HepG2 (cell line): ENCODE data around the gene NUP85. TPM values are rescaled to one million over a fixed set of nuclear protein-coding genes. Genes with fewer than 3 reads are reported as not detected.

Experiments
- ATF7-NPFF ChIP-seq: sonication (generic); formaldehyde crosslinking; IDR thresholded peaks from 2 replicates; pipeline ENCODE4 v1.8.1; 2023; ENCODE audit warnings: mild to moderate bottlenecking, low read depth, missing genetic modification reagents, moderate library complexity
- DNMT3B ChIP-seq: conservative IDR thresholded peaks from 2 replicates; pipeline ENCODE4 v1.6.1; 2016; ENCODE audit warnings: missing biosample characterization, control low read depth
- EZH2 ChIP-seq: conservative IDR thresholded peaks from 2 replicates; pipeline ENCODE4 v1.6.1; 2012; ENCODE audit warnings: mild to moderate bottlenecking, low read depth, low read length, moderate library complexity
- FOXK2 ChIP-seq: fragments of 450-650 bp; IDR thresholded peaks from 2 replicates; pipeline ENCODE4 v1.6.1; 2016
- IRF2 ChIP-seq: IDR thresholded peaks from 2 replicates; pipeline ENCODE4 v1.6.1; 2018; ENCODE audit warnings: missing genetic modification reagents, missing compliant biosample characterization
- NPAS2 ChIP-seq: sonication (generic); formaldehyde crosslinking; IDR thresholded peaks from 2 replicates; pipeline ENCODE4 v1.8.0; 2022; ENCODE audit warnings: mild to moderate bottlenecking, missing genetic modification reagents, borderline replicate concordance
- RXRA ChIP-seq: sonication (generic); formaldehyde crosslinking; IDR thresholded peaks from 2 replicates; pipeline ENCODE4 v1.5.1; 2020; ENCODE audit warnings: missing genetic modification reagents
- SMAD9 ChIP-seq: sonication (generic); formaldehyde crosslinking; IDR thresholded peaks from 2 replicates; pipeline ENCODE4 v1.5.1; 2020; ENCODE audit warnings: mild to moderate bottlenecking, missing genetic modification reagents
- ZBTB44 ChIP-seq: sonication (generic); formaldehyde crosslinking; IDR thresholded peaks from 2 replicates; pipeline ENCODE4 v1.4.0; 2020; ENCODE audit warnings: missing genetic modification reagents
- ZFP1 ChIP-seq: IDR thresholded peaks from 2 replicates; pipeline ENCODE4 v1.6.1; 2016
- ZNF160 ChIP-seq: sonication (generic); formaldehyde crosslinking; IDR thresholded peaks from 2 replicates; pipeline ENCODE4 v1.8.0; 2022; ENCODE audit warnings: mild to moderate bottlenecking, inconsistent platforms, missing genetic modification reagents
- ZNF253 ChIP-seq: sonication (generic); formaldehyde crosslinking; IDR thresholded peaks from 2 replicates; pipeline ENCODE4 v1.8.0; 2022; ENCODE audit warnings: mild to moderate bottlenecking, missing genetic modification reagents, borderline replicate concordance
- ZNF589 ChIP-seq: sonication (generic); formaldehyde crosslinking; conservative IDR thresholded peaks from 2 replicates; pipeline ENCODE4 v1.8.0; 2022; ENCODE audit warnings: mild to moderate bottlenecking, moderate library complexity, missing genetic modification reagents
- ZNF781 ChIP-seq: sonication (generic); formaldehyde crosslinking; IDR thresholded peaks from 2 replicates; pipeline ENCODE4 v1.5.1; 2020; ENCODE audit warnings: borderline replicate concordance, mild to moderate bottlenecking, missing genetic modification reagents; ENCODE audit errors: not compliant biosample characterization
- polyA plus RNA-seq, 8 experiments: library from polyadenylated mRNA; depleted of rRNA in 3 of 8; stranded (reverse) in 7 of 8; unstranded in 1 of 8; fragments of >200 nt; fragmentation: Illumina TruSeq in 4 of 8; extraction: Trizol in 4 of 8; gene quantifications; 2 replicates each; pipeline versions ENCODE4 v1.2.1 to v1.2.3, GENCODE V29; 2011 to 2016; ENCODE audit warnings: low read depth in 4 of 8, missing spikeins in 1 of 8, mixed read lengths in 1 of 8; ENCODE audit not compliant: insufficient read depth in 1 of 8
- total RNA-seq, 5 experiments: library from RNA; depleted of rRNA; stranded (reverse); fragments of >200 nt; fragmentation: Illumina TruSeq; extraction: Trizol; gene quantifications; 2 replicates each; pipeline ENCODE4 v1.2.3, GENCODE V29; 2016; ENCODE audit warnings: low read depth in 1 of 5
- TF ChIP-seq, protein P1 (sequence below): sonication (generic); formaldehyde crosslinking; IDR thresholded peaks from 2 replicates; pipeline ENCODE4 v1.4.0; 2020; ENCODE audit warnings: missing genetic modification reagents
- TF ChIP-seq, protein P2 (sequence below): fragments of 450-650 bp; IDR thresholded peaks from 2 replicates; pipeline ENCODE4 v1.6.1; 2017
- TF ChIP-seq, protein P3 (sequence below): sonication (generic); formaldehyde crosslinking; IDR thresholded peaks from 2 replicates; pipeline ENCODE4 v1.8.1; 2023; ENCODE audit warnings: mild to moderate bottlenecking, missing genetic modification reagents

Gene NUP85
- total and polyA plus RNA-seq, 2 of the 13 experiments (the other 11 are each of a cell fraction or from before 2014, with no cell fraction given): 89.1 to 124 TPM

GRCh38 chr17:75182569-75183436 lies 22.7 kb upstream of the NUP85 start, which contains the start of gene SUMO2 (continued):
- TF ChIP-seq, protein P1, sequence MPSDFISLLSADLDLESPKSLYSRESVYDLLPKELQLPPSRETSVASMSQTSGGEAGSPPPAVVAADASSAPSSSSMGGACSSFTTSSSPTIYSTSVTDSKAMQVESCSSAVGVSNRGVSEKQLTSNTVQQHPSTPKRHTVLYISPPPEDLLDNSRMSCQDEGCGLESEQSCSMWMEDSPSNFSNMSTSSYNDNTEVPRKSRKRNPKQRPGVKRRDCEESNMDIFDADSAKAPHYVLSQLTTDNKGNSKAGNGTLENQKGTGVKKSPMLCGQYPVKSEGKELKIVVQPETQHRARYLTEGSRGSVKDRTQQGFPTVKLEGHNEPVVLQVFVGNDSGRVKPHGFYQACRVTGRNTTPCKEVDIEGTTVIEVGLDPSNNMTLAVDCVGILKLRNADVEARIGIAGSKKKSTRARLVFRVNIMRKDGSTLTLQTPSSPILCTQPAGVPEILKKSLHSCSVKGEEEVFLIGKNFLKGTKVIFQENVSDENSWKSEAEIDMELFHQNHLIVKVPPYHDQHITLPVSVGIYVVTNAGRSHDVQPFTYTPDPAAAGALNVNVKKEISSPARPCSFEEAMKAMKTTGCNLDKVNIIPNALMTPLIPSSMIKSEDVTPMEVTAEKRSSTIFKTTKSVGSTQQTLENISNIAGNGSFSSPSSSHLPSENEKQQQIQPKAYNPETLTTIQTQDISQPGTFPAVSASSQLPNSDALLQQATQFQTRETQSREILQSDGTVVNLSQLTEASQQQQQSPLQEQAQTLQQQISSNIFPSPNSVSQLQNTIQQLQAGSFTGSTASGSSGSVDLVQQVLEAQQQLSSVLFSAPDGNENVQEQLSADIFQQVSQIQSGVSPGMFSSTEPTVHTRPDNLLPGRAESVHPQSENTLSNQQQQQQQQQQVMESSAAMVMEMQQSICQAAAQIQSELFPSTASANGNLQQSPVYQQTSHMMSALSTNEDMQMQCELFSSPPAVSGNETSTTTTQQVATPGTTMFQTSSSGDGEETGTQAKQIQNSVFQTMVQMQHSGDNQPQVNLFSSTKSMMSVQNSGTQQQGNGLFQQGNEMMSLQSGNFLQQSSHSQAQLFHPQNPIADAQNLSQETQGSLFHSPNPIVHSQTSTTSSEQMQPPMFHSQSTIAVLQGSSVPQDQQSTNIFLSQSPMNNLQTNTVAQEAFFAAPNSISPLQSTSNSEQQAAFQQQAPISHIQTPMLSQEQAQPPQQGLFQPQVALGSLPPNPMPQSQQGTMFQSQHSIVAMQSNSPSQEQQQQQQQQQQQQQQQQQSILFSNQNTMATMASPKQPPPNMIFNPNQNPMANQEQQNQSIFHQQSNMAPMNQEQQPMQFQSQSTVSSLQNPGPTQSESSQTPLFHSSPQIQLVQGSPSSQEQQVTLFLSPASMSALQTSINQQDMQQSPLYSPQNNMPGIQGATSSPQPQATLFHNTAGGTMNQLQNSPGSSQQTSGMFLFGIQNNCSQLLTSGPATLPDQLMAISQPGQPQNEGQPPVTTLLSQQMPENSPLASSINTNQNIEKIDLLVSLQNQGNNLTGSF (CRISPR knock-in tag): no peak
- TF ChIP-seq ZNF781 (CRISPR knock-in tag) (no peak), ZNF589 (CRISPR knock-in tag) (0 out of 2 replicates have a peak, but pooled peaks have one; percentile 74), FOXK2 (no peak), ZBTB44 (peak; percentile 28; the same call in 1 of the 2 replicates), DNMT3B (CRISPR knock-in tag) (no peak), SMAD9 (CRISPR knock-in tag) (no peak), ZFP1 (CRISPR knock-in tag) (0 out of 2 replicates have a peak, but pooled peaks have one; percentile 49), ATF7-NPFF (CRISPR knock-in tag) (peak; percentile 85), ZNF160 (no peak; the same call in 1 of the 2 replicates), EZH2 (no peak), RXRA (CRISPR knock-in tag) (peak; percentile 69), ZNF253 (CRISPR knock-in tag) (0 out of 2 replicates have a peak, but pooled peaks have one; percentile 28), NPAS2 (no peak), IRF2 (CRISPR knock-in tag) (peak; percentile 70; the same call in 1 of the 2 replicates)
- TF ChIP-seq, protein P2, sequence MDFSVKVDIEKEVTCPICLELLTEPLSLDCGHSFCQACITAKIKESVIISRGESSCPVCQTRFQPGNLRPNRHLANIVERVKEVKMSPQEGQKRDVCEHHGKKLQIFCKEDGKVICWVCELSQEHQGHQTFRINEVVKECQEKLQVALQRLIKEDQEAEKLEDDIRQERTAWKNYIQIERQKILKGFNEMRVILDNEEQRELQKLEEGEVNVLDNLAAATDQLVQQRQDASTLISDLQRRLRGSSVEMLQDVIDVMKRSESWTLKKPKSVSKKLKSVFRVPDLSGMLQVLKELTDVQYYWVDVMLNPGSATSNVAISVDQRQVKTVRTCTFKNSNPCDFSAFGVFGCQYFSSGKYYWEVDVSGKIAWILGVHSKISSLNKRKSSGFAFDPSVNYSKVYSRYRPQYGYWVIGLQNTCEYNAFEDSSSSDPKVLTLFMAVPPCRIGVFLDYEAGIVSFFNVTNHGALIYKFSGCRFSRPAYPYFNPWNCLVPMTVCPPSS: no peak
- TF ChIP-seq, protein P3, sequence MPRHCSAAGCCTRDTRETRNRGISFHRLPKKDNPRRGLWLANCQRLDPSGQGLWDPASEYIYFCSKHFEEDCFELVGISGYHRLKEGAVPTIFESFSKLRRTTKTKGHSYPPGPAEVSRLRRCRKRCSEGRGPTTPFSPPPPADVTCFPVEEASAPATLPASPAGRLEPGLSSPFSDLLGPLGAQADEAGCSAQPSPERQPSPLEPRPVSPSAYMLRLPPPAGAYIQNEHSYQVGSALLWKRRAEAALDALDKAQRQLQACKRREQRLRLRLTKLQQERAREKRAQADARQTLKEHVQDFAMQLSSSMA (CRISPR knock-in tag): peak; percentile 64
